ENCODE measurements around the gene PDE3B.
"Not testable (repeated sequence)": the region's sequence is repeated elsewhere in the genome, so short reads cannot be mapped to it uniquely, and the experiment has no call there.

PDE3B gene

DNA sequence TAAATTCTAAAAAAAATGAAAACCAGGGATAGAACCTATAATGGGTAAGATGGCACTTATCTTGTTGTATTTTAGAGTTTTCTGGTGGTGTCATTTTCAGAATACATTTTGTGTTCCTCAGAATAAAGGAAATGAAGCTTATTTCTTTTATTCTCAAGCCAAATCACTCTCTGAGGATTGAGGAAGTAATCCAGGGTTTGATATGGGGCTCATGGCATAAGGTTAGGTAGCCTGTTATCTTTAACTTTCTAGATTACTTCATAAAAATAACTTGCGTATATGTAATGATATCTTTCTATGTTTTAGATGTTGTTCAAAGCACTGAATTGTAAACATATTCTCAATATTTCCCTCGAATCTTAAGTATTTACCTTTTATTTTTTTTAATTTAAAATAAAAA lies 33.5 kb downstream of the PDE3B start:
- no peak overlapping the region for H3K4me3 Mint-ChIP-seq
- no peak overlapping the region for H3K27ac Mint-ChIP-seq
- peaks cover 7% of the 10 kb centered on the region for H3K9me3 Mint-ChIP-seq
- H3K36me3 Mint-ChIP-seq (ENCODE audit: low read depth), result peaks cover 13% of the 10 kb centered on the region
- no peaks in the 10 kb centered on the region for H3K27me3 Mint-ChIP-seq (ENCODE audit: low read depth)
- TF ChIP-seq, protein P1, sequence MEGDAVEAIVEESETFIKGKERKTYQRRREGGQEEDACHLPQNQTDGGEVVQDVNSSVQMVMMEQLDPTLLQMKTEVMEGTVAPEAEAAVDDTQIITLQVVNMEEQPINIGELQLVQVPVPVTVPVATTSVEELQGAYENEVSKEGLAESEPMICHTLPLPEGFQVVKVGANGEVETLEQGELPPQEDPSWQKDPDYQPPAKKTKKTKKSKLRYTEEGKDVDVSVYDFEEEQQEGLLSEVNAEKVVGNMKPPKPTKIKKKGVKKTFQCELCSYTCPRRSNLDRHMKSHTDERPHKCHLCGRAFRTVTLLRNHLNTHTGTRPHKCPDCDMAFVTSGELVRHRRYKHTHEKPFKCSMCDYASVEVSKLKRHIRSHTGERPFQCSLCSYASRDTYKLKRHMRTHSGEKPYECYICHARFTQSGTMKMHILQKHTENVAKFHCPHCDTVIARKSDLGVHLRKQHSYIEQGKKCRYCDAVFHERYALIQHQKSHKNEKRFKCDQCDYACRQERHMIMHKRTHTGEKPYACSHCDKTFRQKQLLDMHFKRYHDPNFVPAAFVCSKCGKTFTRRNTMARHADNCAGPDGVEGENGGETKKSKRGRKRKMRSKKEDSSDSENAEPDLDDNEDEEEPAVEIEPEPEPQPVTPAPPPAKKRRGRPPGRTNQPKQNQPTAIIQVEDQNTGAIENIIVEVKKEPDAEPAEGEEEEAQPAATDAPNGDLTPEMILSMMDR (IDR thresholded peaks at IDR 0.05; ENCODE audit: unreplicated experiment in 3 of 3), result no peak
- H3K4me1 Mint-ChIP-seq, result no peaks in the 10 kb centered on the region

DNA sequence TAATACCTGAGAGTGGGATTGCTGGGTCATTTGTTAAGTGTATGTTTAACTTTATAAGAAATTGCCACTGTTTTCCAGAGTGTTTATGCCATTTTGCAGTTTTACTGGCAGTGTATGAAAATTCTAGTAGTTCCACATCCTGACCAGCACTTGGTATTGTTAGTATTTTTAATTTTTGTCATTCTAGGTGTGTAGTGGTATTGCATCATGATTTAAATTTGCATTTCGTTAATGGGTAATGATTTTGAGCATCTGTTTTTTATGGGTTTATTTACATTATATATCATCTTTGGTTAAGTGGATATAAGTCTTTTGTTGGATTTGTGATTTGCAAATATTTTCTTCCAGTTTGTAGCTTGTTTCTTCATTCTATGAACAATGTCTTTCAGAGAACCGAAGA lies 34.7 kb downstream of the PDE3B start:
- TF ChIP-seq, protein P1 (IDR thresholded peaks at IDR 0.05; ENCODE audit: unreplicated experiment in 3 of 3), result no peak
- Mint-ChIP-seq H3K4me3 (no peak overlapping the region), H3K27ac (no peak overlapping the region), H3K27me3 (ENCODE audit: low read depth) (no peaks in the 10 kb centered on the region), H3K36me3 (ENCODE audit: low read depth) (peaks cover 13% of the 10 kb centered on the region), H3K4me1 (no peaks in the 10 kb centered on the region), H3K9me3 (peaks cover 7% of the 10 kb centered on the region)

DNA sequence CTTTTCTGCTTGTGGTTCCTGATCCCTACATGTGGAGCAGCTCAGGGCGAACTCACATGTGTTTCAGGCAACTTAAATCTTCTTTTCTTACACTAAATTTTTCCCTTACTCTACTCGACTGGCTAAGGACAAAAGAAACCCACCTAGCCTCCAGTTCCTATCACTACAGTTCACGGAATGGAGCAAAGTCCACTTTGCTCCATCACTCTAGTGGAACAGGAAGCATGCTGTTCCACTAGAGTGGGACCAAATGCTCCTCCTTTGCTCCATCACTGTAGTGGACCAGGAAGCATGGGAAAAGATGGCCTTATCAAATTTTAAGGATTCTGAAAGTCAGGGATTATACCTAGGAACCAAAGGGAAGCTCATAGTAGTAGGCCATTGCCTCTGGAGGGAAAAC lies 36.1 kb downstream of the PDE3B start:
- H3K27me3 Mint-ChIP-seq (ENCODE audit: low read depth), result no peaks in the 10 kb centered on the region
- no peak overlapping the region for H3K4me3 Mint-ChIP-seq
- H3K9me3 Mint-ChIP-seq, result peaks cover 10% of the 10 kb centered on the region
- no peaks in the 10 kb centered on the region for H3K4me1 Mint-ChIP-seq
- no peak overlapping the region for H3K27ac Mint-ChIP-seq
- H3K36me3 Mint-ChIP-seq (ENCODE audit: low read depth), result peaks cover 11% of the 10 kb centered on the region
- TF ChIP-seq, protein P1 (IDR thresholded peaks at IDR 0.05; ENCODE audit: unreplicated experiment in 3 of 3), result no peak

DNA sequence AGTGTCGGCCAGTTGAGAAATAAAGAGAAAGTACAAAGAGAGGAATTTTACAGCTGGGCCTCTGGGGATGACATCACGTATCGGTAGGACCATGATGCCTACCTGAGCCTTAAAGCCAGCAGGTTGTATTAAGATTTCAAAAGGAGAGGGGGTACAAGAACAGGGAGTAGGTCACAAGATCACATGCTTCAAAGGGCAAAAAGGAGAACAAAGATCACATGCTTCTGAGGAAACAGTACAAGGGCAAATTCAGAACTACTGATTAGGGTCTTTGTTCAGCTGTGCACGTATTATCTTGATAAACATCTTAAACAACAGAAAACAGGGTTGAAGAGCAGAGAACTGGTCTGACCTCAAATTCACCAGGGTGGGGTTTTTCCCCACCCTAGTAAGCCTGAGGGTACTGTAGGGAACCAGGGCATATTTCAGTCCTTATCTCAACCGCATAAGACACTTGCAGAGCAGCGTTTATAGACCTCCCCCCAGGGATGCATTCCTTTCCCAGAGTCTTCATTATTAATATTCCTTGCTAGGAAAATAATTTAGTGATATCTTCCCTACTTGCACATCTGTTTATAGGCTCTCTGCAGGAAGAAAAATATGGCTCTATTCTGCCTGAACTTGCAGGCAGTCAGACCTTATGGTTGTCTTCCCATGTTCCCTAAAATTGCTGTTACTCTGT lies 40.8 kb downstream of the PDE3B start:
- H3K27me3 Mint-ChIP-seq (ENCODE audit: low read depth); H3K4me1 Mint-ChIP-seq; H3K4me3 Mint-ChIP-seq; H3K27ac Mint-ChIP-seq: not testable (repeated sequence)
- Mint-ChIP-seq H3K9me3 (peaks cover 11% of the 10 kb centered on the region), H3K36me3 (ENCODE audit: low read depth) (peaks cover 12% of the 10 kb centered on the region)

DNA sequence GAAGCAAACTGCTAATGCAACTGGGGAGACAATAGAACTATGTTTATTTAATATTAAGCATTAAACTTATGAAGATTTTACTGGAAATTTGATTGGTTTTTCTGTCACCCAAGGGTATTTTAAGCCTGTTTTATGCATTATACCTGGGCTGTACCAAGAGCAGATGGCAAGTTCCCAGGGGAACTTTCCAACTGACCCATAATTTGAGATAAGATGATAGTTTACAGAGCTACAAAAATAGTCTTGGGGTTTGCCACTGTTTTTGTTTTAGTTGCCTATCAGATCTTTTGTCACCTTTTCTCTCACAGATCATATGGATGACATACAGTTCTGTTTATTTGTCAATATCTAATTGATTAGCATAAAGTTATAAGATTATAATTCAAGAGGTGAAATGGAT lies 43.9 kb downstream of the PDE3B start:
- Mint-ChIP-seq H3K27ac (no peak overlapping the region), H3K27me3 (ENCODE audit: low read depth) (no peaks in the 10 kb centered on the region), H3K4me1 (no peaks in the 10 kb centered on the region), H3K9me3 (peaks cover 14% of the 10 kb centered on the region), H3K36me3 (ENCODE audit: low read depth) (peaks cover 12% of the 10 kb centered on the region), H3K4me3 (no peak overlapping the region)
- TF ChIP-seq, protein P1 (IDR thresholded peaks at IDR 0.05; ENCODE audit: unreplicated experiment in 3 of 3), result no peak

DNA sequence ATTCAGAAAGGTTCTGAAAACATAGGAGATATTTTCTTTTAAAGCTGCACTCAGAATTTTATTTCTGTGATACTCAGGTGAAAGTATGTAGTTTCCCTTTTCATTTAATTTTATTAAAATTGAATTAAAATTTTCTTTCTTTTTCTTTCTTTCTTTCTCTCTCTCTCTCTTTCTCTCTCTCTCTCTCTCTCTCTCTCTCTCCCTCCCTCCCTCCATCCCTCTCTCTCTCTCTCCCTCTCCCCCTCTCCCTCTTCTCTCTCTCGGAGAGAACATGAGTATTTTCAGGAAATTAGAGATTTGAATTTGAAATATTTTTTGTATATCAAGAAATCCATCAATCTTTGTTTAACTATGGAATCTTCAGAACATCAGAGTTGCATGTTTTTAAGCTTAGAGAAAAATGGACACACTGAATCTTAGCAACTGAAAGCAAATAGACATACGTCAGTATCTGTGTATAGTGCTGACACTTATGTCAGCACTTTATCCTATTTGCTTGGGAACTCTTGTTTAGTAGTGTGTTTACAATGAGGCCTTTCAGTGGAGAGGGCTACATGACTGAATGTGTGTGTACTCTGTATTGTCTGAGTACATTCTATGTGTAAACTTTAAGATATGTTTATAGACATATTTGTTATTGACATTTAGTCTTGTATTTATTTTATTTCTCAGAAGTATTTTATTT lies 44.5 kb downstream of the PDE3B start:
- Mint-ChIP-seq H3K27me3 (ENCODE audit: low read depth) (no peaks in the 10 kb centered on the region), H3K4me3 (no peak overlapping the region)

DNA sequence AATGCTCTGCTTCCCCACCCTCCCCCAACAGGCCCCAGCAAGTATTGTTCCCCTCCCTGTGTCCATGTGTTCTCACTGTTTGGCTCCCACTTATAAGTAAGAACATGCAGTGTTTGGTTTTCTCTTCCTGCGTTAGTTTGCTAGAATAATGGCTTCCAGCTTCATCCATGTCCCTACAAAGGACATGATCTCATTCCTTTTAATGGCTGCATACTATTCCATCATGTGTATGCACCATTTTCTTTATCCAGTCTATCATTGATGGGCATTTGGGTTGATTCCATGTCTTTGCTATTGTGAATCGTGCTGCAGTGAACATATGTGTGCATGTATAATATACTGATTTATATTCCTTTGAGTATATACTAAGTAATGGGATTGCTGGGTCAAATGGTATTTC lies 52.1 kb downstream of the PDE3B start:
- Mint-ChIP-seq H3K9me3 (peaks cover 26% of the 10 kb centered on the region), H3K36me3 (ENCODE audit: low read depth) (peaks cover 12% of the 10 kb centered on the region)
- H3K27me3 Mint-ChIP-seq (ENCODE audit: low read depth); H3K4me3 Mint-ChIP-seq; H3K4me1 Mint-ChIP-seq; H3K27ac Mint-ChIP-seq: not testable (repeated sequence)

More for the DNA sequence above, 44.5 kb downstream of the PDE3B start:
- H3K27ac Mint-ChIP-seq, result no peak overlapping the region
- no peaks in the 10 kb centered on the region for H3K4me1 Mint-ChIP-seq
- TF ChIP-seq, protein P1 (IDR thresholded peaks at IDR 0.05; ENCODE audit: unreplicated experiment in 3 of 3), result no peak
- H3K9me3 Mint-ChIP-seq, result peaks cover 20% of the 10 kb centered on the region
- H3K36me3 Mint-ChIP-seq (ENCODE audit: low read depth), result peaks cover 12% of the 10 kb centered on the region
